Pulmonary artery endothelial cell (primary cell): ENCODE data around the gene MCF2L. TPM values are rescaled to one million over a fixed set of nuclear protein-coding genes. Genes with fewer than 3 reads are reported as not detected.
A peak's percentile ranks its signal among the peaks of the same experiment; 100 is the strongest.
"Not testable (repeated sequence)": the region's sequence is repeated elsewhere in the genome, so short reads cannot be mapped to it uniquely, and the experiment has no call there.

Source experiments
- DNase-seq: peaks from one replicate; pipeline ENCODE4 v3.0.0-alpha.2; 2011; ENCODE audit warnings: low read depth, low spot score
- total RNA-seq: library from RNA; depleted of rRNA; stranded (reverse); fragments of >200 nt; gene quantifications from 2 replicates; pipeline ENCODE4 v1.2.3, GENCODE V29; 2014

The MCF2L gene
- total RNA-seq: under 0.01 and 0.32 TPM in 2 replicates

GRCh38 chr13:112968910-112969691 lies at the start of gene MCF2L:
TSS of gene MCF2L (plus strand) at chr13:112969214. CDS start at chr13:112969380, 166 bp downstream.
- DNase-seq: no peak

GRCh38 chr13:112923962-112924361 lies 45.1 kb upstream of the MCF2L start:
- DNase-seq: no peak

GRCh38 chr13:112924365-112924764 lies 44.6 kb upstream of the MCF2L start:
- no peak for DNase-seq

- no peak for DNase-seq
Observed at GRCh38 chr13:112926003-112926402, 43.0 kb upstream of the MCF2L start.

- DNase-seq: no peak
Observed at GRCh38 chr13:112926993-112927392, 42.0 kb upstream of the MCF2L start.

- no peak for DNase-seq
Observed at GRCh38 chr13:112928020-112928971, 40.7 kb upstream of the MCF2L start.

GRCh38 chr13:112928972-112929782 lies 39.8 kb upstream of the MCF2L start:
- DNase-seq: no peak

GRCh38 chr13:112929783-112930055 lies 39.3 kb upstream of the MCF2L start:
- DNase-seq: no peak

- no peak for DNase-seq
Observed at GRCh38 chr13:112930192-112930591, 38.8 kb upstream of the MCF2L start.

- no peak for DNase-seq
Observed at GRCh38 chr13:112931028-112931934, 37.7 kb upstream of the MCF2L start.

GRCh38 chr13:112932971-112933370 lies 36.0 kb upstream of the MCF2L start:
- DNase-seq: no peak

- no peak for DNase-seq
Observed at GRCh38 chr13:112933649-112934048, 35.4 kb upstream of the MCF2L start.

- DNase-seq: no peak
Observed at GRCh38 chr13:112934078-112934477, 34.9 kb upstream of the MCF2L start.

- no peak for DNase-seq
Observed at GRCh38 chr13:112938680-112939079, 30.3 kb upstream of the MCF2L start.

- DNase-seq: no peak
Observed at GRCh38 chr13:112940236-112940635, 28.8 kb upstream of the MCF2L start.

GRCh38 chr13:112941349-112941748 lies 27.7 kb upstream of the MCF2L start:
- DNase-seq: no peak

- not testable (repeated sequence) for DNase-seq
Observed at GRCh38 chr13:112941765-112942164, 27.2 kb upstream of the MCF2L start.

GRCh38 chr13:112942689-112943308 lies 26.2 kb upstream of the MCF2L start:
- DNase-seq: peak; percentile 75

- DNase-seq: no peak
Observed at GRCh38 chr13:112943309-112944125, 25.5 kb upstream of the MCF2L start.
